Endothelial cell of umbilical vein (primary cell): ENCODE results near the gene ARMH1. TPM values are rescaled to one million over a fixed set of nuclear protein-coding genes. Genes with fewer than 3 reads are reported as not detected.

Source experiments
- BruUV-seq: library from RNA; stranded (reverse); fragments of 400-500 nt; replicated peaks from 2 replicates; lab custom pipeline; 2021; lab: Mats Ljungman, UMichigan
- CTCF ChIA-PET: fragments of 300-600, 350-600 bp; sonication (Branson Sonifier 250); formaldehyde crosslinking; loops from one replicate; lab custom pipeline; 2021; ENCODE audit warnings: antibody characterized with exemption, inconsistent platforms; lab: Charles Lee
- POLR2A ChIA-PET: fragments of 300-600, 350-600 bp; sonication (Branson Sonifier 250); formaldehyde crosslinking; loops from one replicate; lab custom pipeline; 2021; ENCODE audit warnings: antibody characterized with exemption, inconsistent platforms; lab: Charles Lee
- DNase-seq: peaks from one replicate; pipeline ENCODE4 v3.0.0-alpha.2; 2011; ENCODE audit warnings: low read depth, low spot score
- FAIRE-seq: peaks from 2 replicates; lab custom pipeline; 2011; peaks lifted over from hg19 to GRCh38; lab: Jason Lieb, UNC
- H2AFZ ChIP-seq: 2 replicates; pipeline ENCODE4 v1.6.0; 2012; ENCODE audit warnings: low read depth, low read length, control low read depth, inconsistent platforms
- H3K27ac ChIP-seq: 2 replicates; pipeline ENCODE4 v1.5.1; 2011; ENCODE audit warnings: low read depth, mild to moderate bottlenecking, control low read depth, low read length, moderate library complexity; ENCODE audit not compliant: insufficient read depth
- H3K27me3 ChIP-seq, 2 experiments: 2 replicates each; pipeline versions ENCODE4 v1.6.0 to v1.6.1; 2011; ENCODE audit warnings: low read length in 2 of 2, mixed read lengths in 1 of 2; ENCODE audit not compliant: control insufficient read depth in 2 of 2, insufficient read depth in 2 of 2
- H3K36me3 ChIP-seq, 2 experiments: 2 replicates in 1 of 2; 3 replicates in 1 of 2; pipeline ENCODE4 v1.5.1; 2011; ENCODE audit warnings: low read length in 2 of 2, mild to moderate bottlenecking in 1 of 2, moderate library complexity in 1 of 2; ENCODE audit not compliant: control insufficient read depth in 2 of 2, insufficient read depth in 2 of 2; ENCODE audit errors: extremely low read depth in 1 of 2
- H3K4me1 ChIP-seq: 3 replicates; pipeline ENCODE4 v1.5.1; 2011; ENCODE audit warnings: mild to moderate bottlenecking, low read length; ENCODE audit not compliant: control insufficient read depth, insufficient read depth; ENCODE audit errors: extremely low read depth
- H3K4me2 ChIP-seq: 2 replicates; pipeline ENCODE4 v1.6.1; 2011; ENCODE audit warnings: low read length, control low read depth, mixed read lengths; ENCODE audit not compliant: insufficient read depth
- H3K4me3 ChIP-seq, 3 experiments: fragments of 200-600 bp in 1 of 3; sonication (generic), shearing (Covaris generic) in 1 of 3; replicated peaks in 1 of 3; 2 replicates each; pipeline ENCODE4 v1.5.1; 2011 to 2016; ENCODE audit warnings: control low read depth in 3 of 3, low read length in 3 of 3, mild to moderate bottlenecking in 2 of 3, inconsistent platforms in 1 of 3, low read depth in 1 of 3, moderate library complexity in 1 of 3; ENCODE audit not compliant: insufficient read depth in 1 of 3
- H3K79me2 ChIP-seq: 2 replicates; pipeline ENCODE4 v1.6.0; 2012; ENCODE audit warnings: low read length, inconsistent platforms; ENCODE audit not compliant: control insufficient read depth, insufficient read depth
- H3K9ac ChIP-seq: replicated peaks from 2 replicates; pipeline ENCODE3; 2011; ENCODE audit warnings: low read length, control low read depth; ENCODE audit not compliant: insufficient read depth; ENCODE audit errors: extremely low read depth
- H3K9me1 ChIP-seq: replicated peaks from 3 replicates; pipeline ENCODE4 v1.6.0; 2011; ENCODE audit warnings: mild to moderate bottlenecking, low read length; ENCODE audit not compliant: control insufficient read depth, insufficient read depth; ENCODE audit errors: extremely low read depth
- H3K9me3 ChIP-seq: replicated peaks from 2 replicates; pipeline ENCODE4 v1.5.1; 2012; ENCODE audit warnings: low read length, inconsistent platforms; ENCODE audit not compliant: control insufficient read depth, insufficient read depth
- H4K20me1 ChIP-seq: replicated peaks from 2 replicates; pipeline ENCODE3; 2011; ENCODE audit warnings: mild to moderate bottlenecking, low read length; ENCODE audit not compliant: control insufficient read depth, insufficient read depth; ENCODE audit errors: extremely low read depth
- CTCF ChIP-seq, 2 donors: IDR thresholded peaks; 1 replicate in 1 of 2; 2 replicates in 1 of 2; pipeline ENCODE4 v1.5.1; 2011; ENCODE audit warnings: low read length in 2 of 2, mild to moderate bottlenecking in 2 of 2, moderate library complexity in 2 of 2, control low read depth in 1 of 2, inconsistent platforms in 1 of 2, low read depth in 1 of 2; ENCODE audit not compliant: insufficient read depth in 1 of 2; ENCODE audit errors: extremely low read depth in 1 of 2
- EZH2 ChIP-seq: IDR thresholded peaks from 2 replicates; pipeline ENCODE4 v1.6.1; 2012; ENCODE audit warnings: borderline replicate concordance, low read depth, mild to moderate bottlenecking, moderate library complexity, low read length, inconsistent platforms; ENCODE audit not compliant: severe bottlenecking
- FOS ChIP-seq: IDR thresholded peaks from 2 replicates; pipeline ENCODE4 v1.6.1; 2011; ENCODE audit warnings: mild to moderate bottlenecking, low read length, moderate library complexity, borderline replicate concordance; ENCODE audit not compliant: insufficient read depth
- GATA2 ChIP-seq: IDR thresholded peaks from 2 replicates; pipeline ENCODE4 v1.7.0; 2011; ENCODE audit warnings: low read depth, mild to moderate bottlenecking, moderate library complexity, mixed read lengths, low read length; ENCODE audit not compliant: insufficient read length, insufficient read depth
- JUN ChIP-seq: IDR thresholded peaks from 2 replicates; pipeline ENCODE4 v1.6.1; 2011; ENCODE audit warnings: borderline replicate concordance, low read depth; ENCODE audit not compliant: insufficient read length, insufficient read depth
- MYC ChIP-seq: IDR thresholded peaks from one replicate; pipeline ENCODE4 v1.6.1; 2011; ENCODE audit warnings: mild to moderate bottlenecking, low read depth, low read length
- POLR2A ChIP-seq: IDR thresholded peaks from 2 replicates; pipeline ENCODE4 v1.6.1; 2012; ENCODE audit warnings: low read depth, mild to moderate bottlenecking, control low read depth, low read length
- POLR2AphosphoS5 ChIP-seq: IDR thresholded peaks from 2 replicates; pipeline ENCODE4 v1.6.1; 2012; ENCODE audit warnings: low read depth, mild to moderate bottlenecking, control low read depth, low read length, moderate library complexity; ENCODE audit not compliant: insufficient read depth
- dilution Hi-C: fragments of 300-500 bp; cut with MboI; formaldehyde crosslinking; loops from one replicate; pipeline ENCODE4 v1.15.0; 2019; ENCODE audit warnings: low sequenced_read_pairs; ENCODE audit not compliant: extremely low pct_ligation_motif_present
- intact Hi-C: fragments of 100-400 bp; cut with micrococcal nuclease; formaldehyde crosslinking; loops from one replicate; pipeline ENCODE4 v1.10.0; 2022
- polyA plus RNA-seq, 4 experiments: library from polyadenylated mRNA; depleted of rRNA in 3 of 4; stranded (reverse) in 3 of 4; unstranded in 1 of 4; fragments of >200 nt; gene quantifications; 2 replicates each; pipeline versions ENCODE4 v1.2.1 to v1.2.3, GENCODE V29; 2011 to 2012; ENCODE audit warnings: missing spikeins in 1 of 4
- total RNA-seq: library from RNA; stranded (reverse); gene quantifications from 2 replicates; pipeline ENCODE4 v1.2.3, GENCODE V29; 2021
- TF ChIP-seq, protein P1 (sequence below): IDR thresholded peaks from 2 replicates; pipeline ENCODE4 v1.6.1; 2011; ENCODE audit not compliant: insufficient read depth, insufficient read length

The ARMH1 gene
- total and polyA plus RNA-seq, 2 donors (not counting 3 experiments of a cell fraction or from before 2014, with no cell fraction given), result 0.17 TPM; not detected in 1

- dilution Hi-C loops (no loop called here), intact Hi-C loops (no loop called here)
- H3K9me1 ChIP-seq, result no peaks in the 10 kb centered on the region
- TF ChIP-seq CTCF (IDR thresholded peaks at IDR 0.05; ENCODE audit: extremely low read depth in 1 of 2, insufficient read depth in 1 of 2, low read depth in 1 of 2, low read length in 2 of 2), result no peak
- no peak for TF ChIP-seq EZH2
- no peak for TF ChIP-seq POLR2AphosphoS5
- no peak for TF ChIP-seq POLR2A
- H3K9ac ChIP-seq, result no peak overlapping the region
- no peaks in the 10 kb centered on the region for H3K9me3 ChIP-seq
- peaks cover 9% of the 10 kb centered on the region for H3K4me1 ChIP-seq
- no peak for FAIRE-seq
- POLR2A ChIA-PET, result no interaction called here
- no TSS peak for BruUV-seq
- no peak overlapping the region for H3K4me2 ChIP-seq
- H2AFZ ChIP-seq, result no peak overlapping the region
- no peaks in the 10 kb centered on the region for H3K27me3 ChIP-seq
- DNase-seq, result no peak
- peaks cover 4 to 42% of the 10 kb centered on the region in 2 experiments for H3K36me3 ChIP-seq
- no peak overlapping the region for H3K4me3 ChIP-seq
- no peaks in the 10 kb centered on the region for H4K20me1 ChIP-seq
- H3K79me2 ChIP-seq, result peaks cover 21% of the 10 kb centered on the region
- H3K27ac ChIP-seq, result no peak overlapping the region
- CTCF ChIA-PET, result interaction anchor here (4.8 kb wide), 1 partner anchor 18 kb away, joined by 32 read pairs; no protein-coding TSS in a partner anchor
These were observed 39.8 kb upstream of the ARMH1 start for GRCh38 chr1:44634606-44635189.

- Histone ChIP-seq H3K27me3 (no peaks in the 10 kb centered on the region), H3K4me1 (peaks cover 9% of the 10 kb centered on the region), H3K27ac (no peak overlapping the region), H2AFZ (no peak overlapping the region), H3K4me2 (no peak overlapping the region), H3K9me3 (no peaks in the 10 kb centered on the region), H3K9me1 (no peaks in the 10 kb centered on the region), H3K79me2 (peaks cover 21% of the 10 kb centered on the region), H3K9ac (no peak overlapping the region), H3K4me3 (no peak overlapping the region), H3K36me3 (peaks cover 6 to 48% of the 10 kb centered on the region in 2 experiments), H4K20me1 (no peaks in the 10 kb centered on the region)
- BruUV-seq, result no TSS peak
- DNase-seq (no peak), FAIRE-seq (no peak)
- CTCF ChIA-PET, result interaction anchor here (4.8 kb wide), 1 partner anchor 17 kb away, joined by 32 read pairs; no protein-coding TSS in a partner anchor
- intact Hi-C loops, result no loop called here
- dilution Hi-C loops, result no loop called here
- TF ChIP-seq JUN (no peak), FOS (no peak), EZH2 (no peak), CTCF (IDR thresholded peaks at IDR 0.05; ENCODE audit: extremely low read depth in 1 of 2, insufficient read depth in 1 of 2, low read depth in 1 of 2, low read length in 2 of 2) (no peak), GATA2 (no peak), POLR2A (no peak), MYC (no peak), POLR2AphosphoS5 (no peak)
- TF ChIP-seq, protein P1, sequence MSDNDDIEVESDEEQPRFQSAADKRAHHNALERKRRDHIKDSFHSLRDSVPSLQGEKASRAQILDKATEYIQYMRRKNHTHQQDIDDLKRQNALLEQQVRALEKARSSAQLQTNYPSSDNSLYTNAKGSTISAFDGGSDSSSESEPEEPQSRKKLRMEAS, result no peak
- POLR2A ChIA-PET, result no interaction called here
These were observed 39.1 kb upstream of the ARMH1 start for GRCh38 chr1:44635439-44635838.
